GM12875 (cell line): Measurements from ENCODE around the gene C14orf180.

Source experiments
- H3K4me3 ChIP-seq: one replicate; pipeline ENCODE4 v1.5.1; 2011; ENCODE audit warnings: low read depth, low read length, control low read depth
- CTCF ChIP-seq: IDR thresholded peaks from 2 replicates; pipeline ENCODE4 v1.5.1; 2011; ENCODE audit warnings: low read depth, mild to moderate bottlenecking, control low read depth, inconsistent platforms, low read length, moderate library complexity, borderline replicate concordance; ENCODE audit not compliant: insufficient read depth

The C14orf180 gene

DNA sequence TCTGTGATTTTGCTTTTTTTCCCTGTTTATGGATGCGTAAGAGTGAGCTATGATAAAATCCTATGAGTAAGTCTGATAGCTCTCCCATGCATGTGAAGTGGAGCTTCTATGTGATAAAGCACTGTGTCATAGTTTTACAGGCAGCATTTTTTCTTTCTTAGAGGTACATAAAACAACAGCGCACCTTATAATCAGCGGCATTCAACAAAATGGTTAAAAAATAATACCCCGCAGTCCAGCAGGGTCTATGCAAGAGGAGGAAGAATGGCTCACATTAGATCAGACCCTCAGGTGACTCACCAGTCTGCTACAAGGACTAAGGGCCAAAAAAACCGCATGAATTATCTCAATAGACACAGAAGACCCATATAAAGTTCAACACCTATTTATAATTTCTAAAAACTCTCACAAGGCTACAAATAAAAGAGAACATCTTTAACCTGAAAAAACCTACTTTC lies 58.0 kb downstream of the C14orf180 start:
- no peak for TF ChIP-seq CTCF

GRCh38 chr14:104638190-104638589 lies 58.6 kb downstream of the C14orf180 start:
- no peak overlapping the region for H3K4me3 ChIP-seq
- TF ChIP-seq CTCF, result no peak

More for the DNA sequence above, 58.0 kb downstream of the C14orf180 start:
- no peak overlapping the region for H3K4me3 ChIP-seq

DNA sequence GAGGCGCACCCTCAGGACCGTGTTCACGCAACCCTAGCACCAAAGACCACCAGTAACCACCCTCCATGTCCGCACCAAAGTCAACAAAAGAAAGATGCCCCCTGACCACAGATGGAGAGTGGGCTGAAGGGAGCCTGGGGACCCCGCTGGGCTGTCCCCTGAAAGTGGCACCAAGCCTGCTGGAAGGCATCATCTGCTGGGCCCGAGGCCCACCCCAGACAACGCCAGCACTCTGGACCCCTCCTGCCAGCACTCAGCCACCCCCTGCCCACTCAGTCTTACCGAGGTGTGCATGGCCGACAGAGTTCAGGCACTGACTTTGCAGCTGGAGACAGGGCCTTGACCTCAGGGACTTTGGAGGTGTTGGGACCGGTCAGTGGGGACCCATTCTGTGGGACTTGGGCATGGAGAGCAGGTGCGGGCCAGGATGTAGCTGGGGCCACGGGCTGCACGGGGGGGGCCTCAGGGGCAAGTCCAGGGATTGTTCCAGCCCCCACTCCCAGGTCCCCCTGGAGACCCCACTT lies 59.4 kb downstream of the C14orf180 start:
- no peak overlapping the region for H3K4me3 ChIP-seq
- TF ChIP-seq CTCF, result no peak

DNA sequence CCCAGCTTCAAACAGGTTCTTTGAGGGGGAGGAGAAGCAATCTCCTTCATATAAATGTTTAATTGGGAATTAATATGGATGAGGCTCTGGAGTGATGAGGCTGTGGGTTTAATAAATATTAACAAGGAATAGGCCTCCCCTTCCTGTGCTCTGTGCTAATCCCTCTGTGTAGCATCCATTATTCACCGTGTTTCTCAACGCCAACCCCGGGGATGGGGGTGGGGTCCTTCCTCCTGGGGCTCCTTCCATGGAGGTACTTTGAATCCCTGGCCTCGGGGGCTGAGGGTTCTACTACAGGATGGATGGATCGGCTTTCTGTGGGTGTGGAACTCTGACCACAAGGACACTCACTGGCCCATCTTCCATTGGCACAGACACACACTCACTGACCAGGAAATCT lies 59.9 kb downstream of the C14orf180 start:
- TF ChIP-seq CTCF, result no peak
- H3K4me3 ChIP-seq, result no peak overlapping the region
